Measurements from ENCODE around the gene SPECC1L. TPM values are rescaled to one million over a fixed set of nuclear protein-coding genes. Genes with fewer than 3 reads are reported as not detected.

The SPECC1L gene
- total RNA-seq, 6 donors from 2014 or later: 37.7 to 80.6 (median 62.3) TPM

GRCh38 chr22:24455751-24456426, 185.3 kb downstream of the SPECC1L start:
- TF ChIP-seq, protein P1, sequence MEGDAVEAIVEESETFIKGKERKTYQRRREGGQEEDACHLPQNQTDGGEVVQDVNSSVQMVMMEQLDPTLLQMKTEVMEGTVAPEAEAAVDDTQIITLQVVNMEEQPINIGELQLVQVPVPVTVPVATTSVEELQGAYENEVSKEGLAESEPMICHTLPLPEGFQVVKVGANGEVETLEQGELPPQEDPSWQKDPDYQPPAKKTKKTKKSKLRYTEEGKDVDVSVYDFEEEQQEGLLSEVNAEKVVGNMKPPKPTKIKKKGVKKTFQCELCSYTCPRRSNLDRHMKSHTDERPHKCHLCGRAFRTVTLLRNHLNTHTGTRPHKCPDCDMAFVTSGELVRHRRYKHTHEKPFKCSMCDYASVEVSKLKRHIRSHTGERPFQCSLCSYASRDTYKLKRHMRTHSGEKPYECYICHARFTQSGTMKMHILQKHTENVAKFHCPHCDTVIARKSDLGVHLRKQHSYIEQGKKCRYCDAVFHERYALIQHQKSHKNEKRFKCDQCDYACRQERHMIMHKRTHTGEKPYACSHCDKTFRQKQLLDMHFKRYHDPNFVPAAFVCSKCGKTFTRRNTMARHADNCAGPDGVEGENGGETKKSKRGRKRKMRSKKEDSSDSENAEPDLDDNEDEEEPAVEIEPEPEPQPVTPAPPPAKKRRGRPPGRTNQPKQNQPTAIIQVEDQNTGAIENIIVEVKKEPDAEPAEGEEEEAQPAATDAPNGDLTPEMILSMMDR (IDR thresholded peaks at IDR 0.05): no peak
- no peak for TF ChIP-seq EP300 (IDR thresholded peaks at IDR 0.05)
- TF ChIP-seq POLR2A (IDR thresholded peaks at IDR 0.05): no peak
- no peak for TF ChIP-seq POLR2AphosphoS5 (IDR thresholded peaks at IDR 0.05)
- DNase-seq (no peak), ATAC-seq (ENCODE audit: low FRiP score in 2 of 2) (no peak)
- no peak overlapping the region for H3K4me3 ChIP-seq
- no peaks in the 10 kb centered on the region for H3K27me3 ChIP-seq
- no peaks in the 10 kb centered on the region for H3K36me3 ChIP-seq
- no peaks in the 10 kb centered on the region for H3K9me3 ChIP-seq
- peak overlapping the region in 1 of 4 donors; percentile 1 for H3K27ac ChIP-seq
- peaks cover 17 to 29% (median 24%) of the 10 kb centered on the region in 4 donors for H3K4me1 ChIP-seq
- WGBS, 2 donors: 43 to 56% methylated on average over 9 of the region's 9 CpGs

- 96 to 100% methylated on average over 3 of the region's 3 CpGs for WGBS, 2 donors
- ATAC-seq (ENCODE audit: low FRiP score in 2 of 2): no peak
- TF ChIP-seq, protein P1 (IDR thresholded peaks at IDR 0.05): no peak
- TF ChIP-seq POLR2AphosphoS5 (IDR thresholded peaks at IDR 0.05) (no peak), POLR2A (IDR thresholded peaks at IDR 0.05) (no peak), EP300 (IDR thresholded peaks at IDR 0.05) (no peak)
Observed at GRCh38 chr22:24457894-24458420, 187.3 kb downstream of the SPECC1L start.

GRCh38 chr22:24459911-24460310, 189.3 kb downstream of the SPECC1L start:
- no peak for TF ChIP-seq EP300 (IDR thresholded peaks at IDR 0.05)
- TF ChIP-seq POLR2A (IDR thresholded peaks at IDR 0.05): no peak
- no peak for TF ChIP-seq POLR2AphosphoS5 (IDR thresholded peaks at IDR 0.05)
- TF ChIP-seq, protein P1 (IDR thresholded peaks at IDR 0.05): no peak
- 40 to 62% methylated on average over 1 of the region's 1 CpG for WGBS, 2 donors
- ATAC-seq (ENCODE audit: low FRiP score in 2 of 2) (no peak), DNase-seq (no peak)
- no peaks in the 10 kb centered on the region for H3K27me3 ChIP-seq
- no peaks in the 10 kb centered on the region for H3K9me3 ChIP-seq
- no peaks in the 10 kb centered on the region for H3K36me3 ChIP-seq
- no peak overlapping the region for H3K4me3 ChIP-seq
- peaks cover 17 to 33% (median 29%) of the 10 kb centered on the region in 4 donors for H3K4me1 ChIP-seq
- H3K27ac ChIP-seq: peak overlapping the region in 1 of 4 donors; percentile 6

More at GRCh38 chr22:24457894-24458420, 187.3 kb downstream of the SPECC1L start:
- DNase-seq: no peak
- Histone ChIP-seq H3K27me3 (no peaks in the 10 kb centered on the region), H3K9me3 (no peaks in the 10 kb centered on the region), H3K4me1 (peaks cover 17 to 33% (median 27%) of the 10 kb centered on the region in 4 donors), H3K4me3 (no peak overlapping the region), H3K27ac (no peak overlapping the region), H3K36me3 (no peaks in the 10 kb centered on the region)

- Histone ChIP-seq H3K4me3 (no peak overlapping the region), H3K9me3 (no peaks in the 10 kb centered on the region), H3K27ac (peak overlapping the region in 2 of 4 donors; percentile 6 to 21), H3K4me1 (peaks cover 13 to 29% (median 23%) of the 10 kb centered on the region in 4 donors), H3K27me3 (no peaks in the 10 kb centered on the region), H3K36me3 (no peaks in the 10 kb centered on the region)
- DNase-seq: no peak
- TF ChIP-seq, protein P1 (IDR thresholded peaks at IDR 0.05): peak in 1 of 6 experiments; percentile 5
- TF ChIP-seq POLR2AphosphoS5 (IDR thresholded peaks at IDR 0.05): no peak
- TF ChIP-seq POLR2A (IDR thresholded peaks at IDR 0.05): no peak
- TF ChIP-seq EP300 (IDR thresholded peaks at IDR 0.05): no peak
- no peak for ATAC-seq (ENCODE audit: low FRiP score in 2 of 2)
- WGBS, 2 donors: 40 to 51% methylated on average over 10 of the region's 10 CpGs
Observed at GRCh38 chr22:24460418-24461089, 189.9 kb downstream of the SPECC1L start.

Data from upper lobe of left lung (tissue), 6 donors.